Adrenal gland (tissue), 12 donors: ENCODE results near the gene CPNE7. TPM values are rescaled to one million over a fixed set of nuclear protein-coding genes. Genes with fewer than 3 reads are reported as not detected.

Source experiments
- DNase-seq, 7 donors: peaks; one replicate each; pipeline ENCODE4 v3.0.0-alpha.2; 2019 to 2020
- H3K27ac ChIP-seq, 5 donors: fragments of 200-600 bp; sonication (generic) in 4 of 5; 1 replicate in 3 of 5; 2 replicates in 2 of 5; pipeline versions ENCODE4 v1.5.1 to v1.8.0; 2016 to 2020; ENCODE audit warnings: mild to moderate bottlenecking in 1 of 5
- H3K27me3 ChIP-seq: fragments of 200-600 bp; 2 replicates; pipeline ENCODE4 v1.8.0; 2021
- H3K36me3 ChIP-seq, 2 donors: fragments of 200-600 bp; replicated peaks in 1 of 2; 1 replicate in 1 of 2; 2 replicates in 1 of 2; pipeline versions ENCODE4 v1.5.1 to v1.8.0; 2018 to 2022
- H3K4me1 ChIP-seq, 2 donors: fragments of 200-600 bp; replicated peaks in 1 of 2; 1 replicate in 1 of 2; 2 replicates in 1 of 2; pipeline versions ENCODE4 v1.5.1 to v1.8.0; 2018 to 2021
- H3K4me3 ChIP-seq, 4 donors: fragments of 200-600 bp; sonication (generic) in 3 of 4; one replicate each; pipeline ENCODE4 v1.5.1; 2016 to 2018
- H3K9me3 ChIP-seq, 3 donors: fragments of 200-600 bp; sonication (generic) in 1 of 3; replicated peaks in 1 of 3; 1 replicate in 2 of 3; 2 replicates in 1 of 3; pipeline versions ENCODE4 v1.5.1 to v1.8.0; 2016 to 2021
- CTCF ChIP-seq, 6 experiments: fragments of 450-650 bp in 4 of 6; fragments of 200-600 bp in 2 of 6; sonication (generic) in 1 of 6; IDR thresholded peaks; 1 replicate in 5 of 6; 2 replicates in 1 of 6; pipeline versions ENCODE4 v1.5.1 to v1.8.0; 2016 to 2021; ENCODE audit warnings: antibody characterized with exemption in 6 of 6, mild to moderate bottlenecking in 2 of 6, moderate library complexity in 1 of 6
- POLR2A ChIP-seq, 2 donors: fragments of 450-650 bp; IDR thresholded peaks; one replicate each; pipeline ENCODE4 v1.6.1; 2017; ENCODE audit warnings: antibody characterized with exemption in 2 of 2, mild to moderate bottlenecking in 2 of 2, moderate library complexity in 1 of 2
- WGBS, 4 donors: extraction: QIAGEN DNeasy Blood & Tissue Kit in 2 of 4; methylation state at CpG; one replicate each; pipeline versions ENCODE4 v1.1.5 to v1.1.7; 2013 to 2017; 5-methylcytosine and 5-hydroxymethylcytosine counted together
- intact Hi-C, 2 donors: fragments of 100-400 bp; cut with DNase I; formaldehyde crosslinking; loops; one replicate each; pipeline versions ENCODE4 v1.14.1 to v1.15.0; 2022 to 2023
- polyA plus RNA-seq, 3 donors: library from polyadenylated mRNA; stranded (reverse); fragments of 200-250 nt in 2 of 3; fragments of 350-450 nt in 1 of 3; fragmentation: Illumina TruSeq in 1 of 3; extraction: RNeasy Lipid Tissue Mini Kit (QIAGEN cat#74804) in 1 of 3; gene quantifications; one replicate each; pipeline ENCODE4 v1.2.3, GENCODE V29; 2013 to 2014
- total RNA-seq, 9 donors: library from RNA; depleted of rRNA in 4 of 9; stranded (reverse); fragments of >200 nt in 4 of 9; fragments of 120-200 nt in 1 of 9; fragmentation: NEBNext Ultra II Directional in 1 of 9; extraction: Animal tissue kit (Norgen Biotek cat#: 25700) in 1 of 9; gene quantifications; one replicate each; pipeline versions ENCODE4 v1.1.0 to v1.2.4, GENCODE V29; 2013 to 2023
- donor health status: healthy with polysubstance abuse.
- donor health status: Bipolar disorder and iron deficiency.
- donor health status: DM: yes; HTN: yes; CAD: no.
- donor health status: DM: no; HTN: no; CAD: no.
- donor health status: DM: no; HTN: no; CAD: no.
- donor health status: DM: yes; HTN: yes; CAD: no.

Gene CPNE7
- total and polyA plus RNA-seq, 12 donors = 0.15 to 6.8 (median 0.52) TPM; not detected in 3

GRCh38 chr16:89621698-89622409, 46.3 kb downstream of the CPNE7 start:
- Histone ChIP-seq H3K27ac (no peak overlapping the region), H3K4me1 (no peaks in the 10 kb centered on the region), H3K4me3 (no peak overlapping the region), H3K9me3 (no peaks in the 10 kb centered on the region), H3K27me3 (no peaks in the 10 kb centered on the region), H3K36me3 (no peaks in the 10 kb centered on the region)
- intact Hi-C loops = no loop called here
- WGBS, 4 donors = 84 to 91% (median 88%) methylated on average over 26 to 32 of the region's 32 CpGs
- TF ChIP-seq POLR2A (IDR thresholded peaks at IDR 0.05) (no peak), CTCF (IDR thresholded peaks at IDR 0.05) (no peak)
- no peak for DNase-seq

- TF ChIP-seq CTCF (IDR thresholded peaks at IDR 0.05) = no peak
- TF ChIP-seq POLR2A (IDR thresholded peaks at IDR 0.05) = no peak
- H3K27ac ChIP-seq = no peak overlapping the region
- WGBS, 4 donors = 64 to 72% (median 68%) methylated on average over 28 of the region's 28 CpGs
- no peaks in the 10 kb centered on the region for H3K9me3 ChIP-seq
- no peaks in the 10 kb centered on the region for H3K4me1 ChIP-seq
- no peaks in the 10 kb centered on the region for H3K27me3 ChIP-seq
- DNase-seq = no peak
- H3K4me3 ChIP-seq = no peak overlapping the region
- H3K36me3 ChIP-seq = no peaks in the 10 kb centered on the region
- intact Hi-C loops = no loop called here
Measured at GRCh38 chr16:89623511-89624261, 48.1 kb downstream of the CPNE7 start.

- Histone ChIP-seq H3K36me3 (no peaks in the 10 kb centered on the region), H3K4me1 (no peaks in the 10 kb centered on the region), H3K27ac (no peak overlapping the region), H3K9me3 (no peaks in the 10 kb centered on the region), H3K27me3 (no peaks in the 10 kb centered on the region), H3K4me3 (no peak overlapping the region)
- 41 to 52% (median 46%) methylated on average over 21 of the region's 21 CpGs for WGBS, 4 donors
- intact Hi-C loops = no loop called here
- DNase-seq = no peak
- TF ChIP-seq POLR2A (IDR thresholded peaks at IDR 0.05) = no peak
- no peak for TF ChIP-seq CTCF (IDR thresholded peaks at IDR 0.05)
Measured at GRCh38 chr16:89624777-89625761, 49.5 kb downstream of the CPNE7 start.
